GM21717 (cell line): Measurements from ENCODE around the gene NUDT14.

Experiments
- ATAC-seq: cut with Tn5 transposase; IDR thresholded peaks from one replicate; pipeline ENCODE4 v1.9.1; 2021; ENCODE audit warnings: mild to moderate bottlenecking, moderate library complexity; ENCODE audit not compliant: unreplicated experiment

NUDT14 gene

GRCh38 chr14:105136401-105137322 is 44.5 kb downstream of the NUDT14 start:
- no peak for ATAC-seq

GRCh38 chr14:105135700-105136395 is 45.3 kb downstream of the NUDT14 start:
- ATAC-seq = no peak

- no peak for ATAC-seq
Measured at GRCh38 chr14:105132921-105133654, 48.0 kb downstream of the NUDT14 start.

- ATAC-seq = no peak
Measured at GRCh38 chr14:105131241-105131640, 49.9 kb downstream of the NUDT14 start.

GRCh38 chr14:105128059-105128458 is 53.1 kb downstream of the NUDT14 start:
- no peak for ATAC-seq

- ATAC-seq = no peak
Measured at GRCh38 chr14:105126981-105127329, 54.2 kb downstream of the NUDT14 start.

GRCh38 chr14:105126126-105126980 is 54.8 kb downstream of the NUDT14 start:
- no peak for ATAC-seq

- ATAC-seq = no peak
Measured at GRCh38 chr14:105124823-105125222, 56.3 kb downstream of the NUDT14 start.

GRCh38 chr14:105123981-105124765 is 56.9 kb downstream of the NUDT14 start:
- ATAC-seq = no peak

GRCh38 chr14:105123064-105123665 is 57.9 kb downstream of the NUDT14 start:
- ATAC-seq = no peak
